ENCODE data around the gene TMEM38B.

GRCh38 chr9:105760053-105760452 lies 65.7 kb downstream of the TMEM38B start:
- TF ChIP-seq, protein P1, sequence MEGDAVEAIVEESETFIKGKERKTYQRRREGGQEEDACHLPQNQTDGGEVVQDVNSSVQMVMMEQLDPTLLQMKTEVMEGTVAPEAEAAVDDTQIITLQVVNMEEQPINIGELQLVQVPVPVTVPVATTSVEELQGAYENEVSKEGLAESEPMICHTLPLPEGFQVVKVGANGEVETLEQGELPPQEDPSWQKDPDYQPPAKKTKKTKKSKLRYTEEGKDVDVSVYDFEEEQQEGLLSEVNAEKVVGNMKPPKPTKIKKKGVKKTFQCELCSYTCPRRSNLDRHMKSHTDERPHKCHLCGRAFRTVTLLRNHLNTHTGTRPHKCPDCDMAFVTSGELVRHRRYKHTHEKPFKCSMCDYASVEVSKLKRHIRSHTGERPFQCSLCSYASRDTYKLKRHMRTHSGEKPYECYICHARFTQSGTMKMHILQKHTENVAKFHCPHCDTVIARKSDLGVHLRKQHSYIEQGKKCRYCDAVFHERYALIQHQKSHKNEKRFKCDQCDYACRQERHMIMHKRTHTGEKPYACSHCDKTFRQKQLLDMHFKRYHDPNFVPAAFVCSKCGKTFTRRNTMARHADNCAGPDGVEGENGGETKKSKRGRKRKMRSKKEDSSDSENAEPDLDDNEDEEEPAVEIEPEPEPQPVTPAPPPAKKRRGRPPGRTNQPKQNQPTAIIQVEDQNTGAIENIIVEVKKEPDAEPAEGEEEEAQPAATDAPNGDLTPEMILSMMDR (IDR thresholded peaks at IDR 0.05), result no peak
- no peak for TF ChIP-seq EZH2 (IDR thresholded peaks at IDR 0.05)
